Loucy (cell line): ENCODE measurements around the gene GRM7.

Experiments used
- H2AFZ ChIP-seq: fragments of 200-600 bp; sonication (generic); 2 replicates; pipeline ENCODE4 v1.6.0; 2016; ENCODE audit warnings: antibody characterized with exemption, mild to moderate bottlenecking, low read length, moderate library complexity
- H3F3A ChIP-seq: fragments of 200-600 bp; 2 replicates; pipeline ENCODE4 v1.6.0; 2016; ENCODE audit warnings: antibody characterized with exemption, low read depth, mild to moderate bottlenecking
- H3K27me3 ChIP-seq: fragments of 200-600 bp; sonication (generic); 2 replicates; pipeline ENCODE4 v1.6.1; 2014; ENCODE audit warnings: low read length, mild to moderate bottlenecking; ENCODE audit not compliant: insufficient read depth, poor library complexity, severe bottlenecking
- H3K36me3 ChIP-seq: fragments of 200-600 bp; sonication (generic); 2 replicates; pipeline ENCODE4 v1.6.1; 2016; ENCODE audit warnings: low read length; ENCODE audit not compliant: insufficient read depth
- H3K4me1 ChIP-seq: fragments of 200-600 bp; sonication (generic); 2 replicates; pipeline ENCODE4 v1.5.1; 2014; ENCODE audit warnings: low read length, mild to moderate bottlenecking; ENCODE audit not compliant: insufficient read depth, poor library complexity, severe bottlenecking
- H3K4me2 ChIP-seq: fragments of 200-600 bp; sonication (generic); 2 replicates; pipeline ENCODE4 v1.6.0; 2014; ENCODE audit warnings: antibody characterized with exemption, low read length, low read depth, mild to moderate bottlenecking; ENCODE audit not compliant: poor library complexity, severe bottlenecking
- H3K4me3 ChIP-seq: fragments of 200-600 bp; sonication (generic); 2 replicates; pipeline ENCODE4 v1.5.1; 2014; ENCODE audit warnings: low read length, mild to moderate bottlenecking, mixed read lengths; ENCODE audit not compliant: poor library complexity, severe bottlenecking
- H3K79me2 ChIP-seq: fragments of 200-600 bp; sonication (generic); 2 replicates; pipeline ENCODE4 v1.6.1; 2014; ENCODE audit warnings: low read length; ENCODE audit not compliant: insufficient read depth
- H3K9ac ChIP-seq: fragments of 200-600 bp; sonication (generic); 2 replicates; pipeline ENCODE4 v1.6.0; 2014; ENCODE audit warnings: mild to moderate bottlenecking, low read depth, low read length, moderate library complexity; ENCODE audit not compliant: poor library complexity, severe bottlenecking
- H3K9me2 ChIP-seq: fragments of 200-600 bp; sonication (generic); replicated peaks from 2 replicates; pipeline ENCODE4 v1.6.1; 2016; ENCODE audit warnings: low read depth, low read length, mixed read lengths
- H3K9me3 ChIP-seq: fragments of 200-600 bp; sonication (generic); 2 replicates; pipeline ENCODE4 v1.6.1; 2014; ENCODE audit warnings: mild to moderate bottlenecking, antibody characterized with exemption, low read length, low read depth; ENCODE audit not compliant: insufficient read depth
- H4K20me1 ChIP-seq: fragments of 200-600 bp; sonication (generic); 2 replicates; pipeline ENCODE4 v1.6.0; 2014; ENCODE audit warnings: antibody characterized with exemption, low read length, mild to moderate bottlenecking; ENCODE audit not compliant: insufficient read depth, poor library complexity, severe bottlenecking
- CTCF ChIP-seq: fragments of 200-600 bp; sonication (generic); conservative IDR thresholded peaks from 2 replicates; pipeline ENCODE4 v1.5.1; 2014; ENCODE audit warnings: mild to moderate bottlenecking, antibody characterized with exemption, low read length
- EZH2phosphoT487 ChIP-seq: fragments of 200-600 bp; IDR thresholded peaks from 2 replicates; pipeline ENCODE4 v1.6.1; 2018; ENCODE audit warnings: antibody characterized with exemption, mild to moderate bottlenecking, moderate library complexity, borderline replicate concordance

Gene GRM7

DNA sequence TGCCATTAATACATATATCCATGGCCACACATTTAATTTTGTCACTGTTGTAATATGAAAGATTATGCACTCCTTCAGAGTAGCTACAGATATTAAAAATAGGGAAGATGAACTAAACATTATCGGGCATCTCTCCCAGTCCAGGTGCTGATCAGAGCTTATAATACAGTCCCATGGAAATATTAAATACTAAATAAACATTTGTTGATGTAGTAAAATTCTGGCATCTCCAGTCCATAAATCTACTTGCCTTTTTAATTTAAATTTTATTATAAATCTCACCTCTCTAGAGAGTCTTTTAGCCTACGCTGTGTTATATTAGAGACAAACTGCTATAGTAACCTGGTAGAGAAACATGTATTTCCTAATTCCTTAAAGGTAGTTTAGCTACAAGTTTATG is 297.6 kb downstream of the GRM7 start:
- Histone ChIP-seq H3K9ac (no peak overlapping the region), H4K20me1 (no peaks in the 10 kb centered on the region), H3K4me3 (no peak overlapping the region), H3K27me3 (peaks cover 4% of the 10 kb centered on the region), H2AFZ (no peak overlapping the region), H3K79me2 (no peaks in the 10 kb centered on the region), H3F3A (no peaks in the 10 kb centered on the region), H3K4me1 (no peaks in the 10 kb centered on the region), H3K4me2 (no peak overlapping the region), H3K9me2 (no peaks in the 10 kb centered on the region), H3K36me3 (no peaks in the 10 kb centered on the region), H3K9me3 (no peaks in the 10 kb centered on the region)
- TF ChIP-seq EZH2phosphoT487 (no peak), CTCF (no peak)

GRCh38 chr3:7160689-7161088 is 299.8 kb downstream of the GRM7 start:
- no peak for TF ChIP-seq EZH2phosphoT487
- TF ChIP-seq CTCF, result no peak
- no peaks in the 10 kb centered on the region for H3F3A ChIP-seq
- H3K9me2 ChIP-seq, result no peaks in the 10 kb centered on the region
- H3K4me2 ChIP-seq, result no peak overlapping the region
- no peaks in the 10 kb centered on the region for H3K4me1 ChIP-seq
- no peaks in the 10 kb centered on the region for H3K36me3 ChIP-seq
- H4K20me1 ChIP-seq, result no peaks in the 10 kb centered on the region
- no peaks in the 10 kb centered on the region for H3K9me3 ChIP-seq
- no peak overlapping the region for H3K4me3 ChIP-seq
- no peak overlapping the region for H2AFZ ChIP-seq
- no peaks in the 10 kb centered on the region for H3K79me2 ChIP-seq
- H3K9ac ChIP-seq, result no peak overlapping the region
- H3K27me3 ChIP-seq, result no peaks in the 10 kb centered on the region

DNA sequence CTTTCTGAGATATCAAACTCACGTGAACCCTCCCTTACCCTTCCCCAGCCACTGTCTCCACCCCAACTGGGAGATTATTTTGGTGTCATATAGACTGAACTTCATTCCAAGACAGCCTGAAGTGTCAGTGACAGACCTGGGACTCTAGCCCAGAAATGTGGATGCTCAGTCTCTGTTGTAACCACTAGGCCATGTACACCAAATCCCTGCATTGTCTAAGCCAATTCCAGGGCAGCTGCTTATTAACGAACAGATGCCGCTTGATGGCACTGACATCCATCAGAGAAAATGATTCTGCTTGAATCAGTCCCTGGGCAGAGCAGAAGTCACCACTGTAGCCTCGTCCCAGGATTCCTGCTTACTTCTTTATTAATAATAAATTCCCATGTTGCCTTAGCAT is 305.5 kb downstream of the GRM7 start:
- Histone ChIP-seq H3K9ac (no peak overlapping the region), H3K79me2 (no peaks in the 10 kb centered on the region), H3K4me2 (no peak overlapping the region), H3K4me3 (no peak overlapping the region), H3K9me3 (no peaks in the 10 kb centered on the region), H3K9me2 (no peaks in the 10 kb centered on the region), H2AFZ (no peak overlapping the region), H3K36me3 (no peaks in the 10 kb centered on the region), H3F3A (no peaks in the 10 kb centered on the region), H4K20me1 (no peaks in the 10 kb centered on the region), H3K27me3 (no peaks in the 10 kb centered on the region), H3K4me1 (no peaks in the 10 kb centered on the region)
- no peak for TF ChIP-seq CTCF
